NCI-H526 treated with DMSO at 0.1 percent for 48 hours (cell line): ENCODE data around the gene TRPV5.

Experiments
- DNase-seq: peaks from one replicate; lab custom pipeline; 2025; lab: John Stamatoyannopoulos, UW

The TRPV5 gene

DNA sequence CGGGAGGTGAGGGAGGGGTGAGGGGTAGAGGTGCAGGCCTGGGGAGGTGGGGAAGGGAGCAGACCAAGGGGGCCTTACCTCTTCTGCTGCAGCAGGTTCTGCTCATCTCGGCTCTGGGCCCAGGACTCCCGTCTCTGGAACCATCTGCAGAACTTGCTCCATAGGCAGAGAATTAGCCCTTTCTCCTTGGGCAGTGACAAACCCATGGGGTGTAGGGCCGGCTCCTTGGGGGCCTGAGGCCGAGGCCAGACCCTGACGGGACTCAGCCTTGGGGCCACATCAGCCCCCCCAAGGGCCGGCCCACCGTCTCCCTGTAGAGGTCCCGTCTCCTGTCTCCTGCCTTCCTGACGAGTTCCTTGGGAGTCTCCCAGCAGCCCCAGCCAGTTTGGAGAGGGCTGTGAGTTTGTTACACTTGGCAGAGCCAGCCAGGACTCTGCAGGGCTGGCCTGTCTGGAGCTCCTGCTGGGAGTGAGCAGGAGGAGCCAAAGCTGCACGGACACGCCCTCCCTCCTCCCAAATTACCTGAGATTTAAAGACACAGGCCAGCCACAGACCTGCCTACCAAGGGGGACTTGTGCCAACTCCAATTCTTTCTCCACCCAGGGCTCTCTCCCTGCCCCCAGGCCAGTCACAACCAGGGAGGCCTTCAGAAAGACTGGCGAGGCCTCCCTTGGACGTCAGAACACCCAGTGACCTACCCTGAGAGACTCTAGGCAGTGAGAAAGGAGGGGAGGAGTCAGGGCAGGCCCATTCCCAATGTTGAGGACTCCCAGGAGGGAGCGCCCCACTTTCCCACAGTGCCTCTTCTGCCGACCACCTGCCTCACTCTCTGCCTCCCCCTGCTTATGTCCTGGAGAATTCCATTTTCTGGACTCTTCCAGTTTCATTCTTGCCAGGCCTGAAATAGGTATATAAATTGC is 48.0 kb downstream of the TRPV5 start, which contains the start of gene TRPV6:
Gene TRPV6, minus strand, starts transcription at position 435 of the 920 bp plus-strand sequence.
- no peak for DNase-seq

DNA sequence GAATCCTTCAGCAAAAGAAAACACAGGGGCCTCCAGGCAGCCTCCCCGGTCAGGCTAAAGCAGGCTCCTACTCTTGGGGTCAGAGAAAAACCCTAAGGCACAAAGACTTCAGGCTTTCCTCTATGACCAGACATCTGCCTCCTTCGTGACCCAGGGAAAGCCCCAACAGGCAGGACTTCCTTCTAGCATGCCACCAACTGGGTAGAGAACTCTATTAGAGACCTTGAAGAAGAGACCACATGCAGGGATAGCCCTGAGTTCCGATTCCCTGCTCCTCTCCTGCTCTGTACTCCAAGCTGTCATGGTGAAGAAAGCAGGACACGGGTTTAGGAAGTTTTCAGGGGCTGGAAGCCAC is 49.3 kb downstream of the TRPV5 start:
- DNase-seq, result no peak

DNA sequence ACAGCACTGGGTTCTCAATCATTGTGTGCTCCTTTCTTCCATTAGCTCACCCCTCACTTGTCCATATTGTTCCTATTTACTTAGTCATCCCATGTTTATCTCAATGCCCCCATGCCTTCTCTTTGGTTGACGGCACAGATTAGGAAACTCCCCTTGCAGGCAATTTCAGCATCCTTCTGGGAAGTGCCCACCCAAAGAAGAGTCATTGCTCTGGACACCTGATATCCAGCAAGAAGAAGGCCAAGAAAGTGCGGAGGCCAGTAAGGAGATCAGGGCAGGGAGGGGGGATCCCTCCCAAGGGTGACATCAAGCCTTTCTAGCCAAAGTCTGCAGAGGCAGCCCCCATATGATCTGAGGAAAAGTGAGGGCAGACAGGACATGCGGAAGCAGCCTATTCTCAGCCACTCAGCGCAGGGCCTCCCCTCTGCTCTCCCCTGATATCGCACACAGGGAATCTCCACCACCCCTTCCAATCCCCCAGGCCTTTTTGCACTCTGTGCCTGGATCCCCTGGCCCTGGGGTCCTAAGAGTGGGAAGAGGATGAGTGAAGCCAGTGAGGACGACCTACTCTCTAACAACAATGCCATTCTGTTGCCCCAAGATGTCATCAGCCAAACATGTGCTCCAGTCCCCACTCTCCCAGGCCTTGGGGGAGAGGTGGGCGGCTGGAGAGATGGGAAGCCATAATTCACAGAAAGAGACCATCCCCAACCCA is 49.8 kb downstream of the TRPV5 start:
- no peak for DNase-seq

DNA sequence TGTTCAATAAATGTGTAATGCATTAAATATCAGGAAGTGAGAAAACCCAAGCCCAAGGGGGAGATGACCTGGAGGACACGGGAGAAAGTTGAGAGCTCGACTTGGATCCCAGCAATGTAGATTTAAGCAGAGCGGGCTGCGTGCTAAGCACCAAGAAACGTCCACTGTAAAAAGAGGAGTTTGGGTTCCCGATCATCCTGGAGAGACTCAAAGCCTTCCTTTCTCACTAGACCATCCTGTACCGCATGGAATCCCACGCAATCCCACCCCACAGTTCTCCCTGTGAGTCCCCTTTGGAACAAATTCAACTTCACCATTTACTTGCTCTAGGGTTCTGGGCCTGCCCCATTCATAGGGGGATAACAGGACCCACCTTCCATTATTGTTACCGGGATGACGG is 50.4 kb downstream of the TRPV5 start:
- no peak for DNase-seq

DNA sequence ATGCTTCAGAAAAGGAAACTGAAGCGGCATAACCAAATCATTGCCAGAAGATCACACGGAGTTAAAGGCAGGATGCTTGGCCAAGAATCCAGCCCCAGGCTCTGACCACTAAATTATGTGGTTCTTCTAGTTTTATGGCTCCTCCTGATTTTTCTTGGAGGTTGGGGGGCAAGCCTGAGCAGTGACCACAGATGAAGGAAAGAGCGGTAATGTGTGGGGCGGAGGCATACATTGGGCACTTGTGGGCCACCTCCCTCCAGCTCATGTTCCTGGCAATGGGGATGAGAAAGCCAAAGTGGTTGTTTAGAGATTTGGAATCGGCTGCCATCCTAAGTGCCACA is 51.2 kb downstream of the TRPV5 start:
- no peak for DNase-seq

DNA sequence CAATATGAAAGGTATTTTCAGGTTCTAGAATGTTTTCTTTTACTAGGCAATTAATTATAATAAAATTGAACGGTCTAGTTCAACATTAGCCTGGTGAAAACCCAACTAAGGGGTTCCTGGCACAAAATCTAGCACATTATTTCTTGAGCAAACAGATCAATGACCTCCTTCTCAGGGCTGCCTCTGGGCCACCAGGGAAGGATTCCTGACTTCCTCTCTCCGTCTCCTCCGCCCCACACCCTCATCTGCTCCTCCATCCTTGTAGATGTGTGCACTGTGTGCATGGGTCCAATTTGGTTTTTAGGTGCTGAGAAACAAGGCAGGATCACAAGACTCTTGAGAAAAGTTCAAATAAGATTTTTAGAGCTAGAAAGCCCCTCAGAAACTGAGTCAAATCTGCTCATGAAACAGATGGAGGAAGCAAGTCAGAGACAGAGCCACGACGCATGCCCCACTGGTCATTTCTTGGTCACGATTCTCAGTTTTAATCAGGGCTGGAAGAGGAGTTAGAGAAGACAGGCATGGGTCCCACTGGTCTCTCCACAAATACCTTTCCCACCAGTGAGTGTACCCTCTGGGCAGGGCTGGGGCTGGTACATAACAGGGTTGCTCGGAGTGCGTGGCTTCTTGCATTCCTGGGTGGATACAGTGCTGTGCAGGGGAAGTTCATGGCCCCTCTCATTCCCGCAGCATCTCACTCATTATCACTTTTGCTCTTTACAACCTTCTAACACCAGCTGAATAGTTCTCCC is 51.8 kb downstream of the TRPV5 start:
- no peak for DNase-seq

DNA sequence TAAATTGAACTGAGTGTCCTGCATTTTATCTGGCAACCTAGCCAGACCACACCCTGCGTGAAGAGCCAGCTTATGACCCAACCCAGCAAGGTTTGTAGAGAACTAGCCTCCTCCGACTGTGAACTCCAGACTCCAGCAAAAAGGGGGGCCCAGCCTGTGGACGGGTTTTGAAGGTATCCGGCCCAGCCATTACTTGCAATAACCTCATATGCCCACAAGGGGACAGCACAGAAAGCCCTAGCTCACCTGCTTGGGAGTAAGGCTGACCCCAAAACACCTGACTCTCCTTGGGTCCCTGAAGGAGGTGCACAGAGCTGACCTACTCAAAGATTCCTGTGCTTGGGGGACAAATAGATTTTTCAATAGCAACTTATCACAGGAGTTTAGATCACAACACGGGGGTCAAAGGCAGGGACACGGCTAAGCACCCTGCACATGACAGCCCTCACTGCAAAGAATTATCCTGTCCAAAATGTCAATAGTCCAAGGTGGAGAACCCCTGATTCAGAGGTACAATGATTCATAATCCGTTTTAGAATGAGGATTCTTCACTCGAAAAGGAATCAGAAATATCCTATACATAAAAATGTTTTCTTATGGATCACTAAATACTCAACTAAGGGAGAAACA is 52.6 kb downstream of the TRPV5 start:
- no peak for DNase-seq

DNA sequence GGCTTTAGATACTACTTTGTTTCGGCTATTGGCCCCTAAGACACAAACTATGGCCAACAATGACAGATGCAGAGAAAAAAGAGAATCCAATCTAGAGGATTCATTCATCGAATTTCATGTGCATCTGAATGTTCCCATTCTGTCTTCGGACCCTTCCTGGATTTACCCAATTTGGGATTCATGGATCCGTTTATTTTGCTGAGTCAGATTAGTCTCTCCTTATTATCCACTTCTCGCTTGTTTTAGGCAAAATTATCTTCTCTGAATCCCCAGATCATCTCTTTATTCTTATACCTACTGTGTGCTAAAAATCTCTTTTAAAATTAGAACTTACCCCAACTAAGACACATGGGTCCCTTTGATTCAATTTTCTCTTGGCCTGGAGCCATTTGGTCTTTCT is 54.5 kb downstream of the TRPV5 start:
- no peak for DNase-seq

DNA sequence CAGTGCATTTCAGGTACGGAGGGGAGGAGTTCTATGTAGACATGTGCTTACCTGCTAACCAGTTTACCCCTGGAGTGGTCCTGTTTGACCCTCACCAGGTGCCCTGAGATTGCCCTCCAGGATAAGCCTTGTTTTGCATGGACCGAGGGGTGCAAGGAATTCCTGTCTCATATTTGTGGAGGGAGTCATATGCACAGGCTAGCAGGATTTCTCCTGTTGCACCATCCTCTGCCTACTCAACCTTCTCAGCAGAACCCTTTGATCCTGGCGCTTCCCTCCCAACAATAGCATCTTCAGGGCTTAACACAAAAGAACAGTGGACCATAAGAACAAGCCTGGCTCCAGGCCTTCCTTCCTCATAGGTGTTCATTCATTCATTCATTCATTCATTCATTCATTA is 55.2 kb downstream of the TRPV5 start:
- no peak for DNase-seq

DNA sequence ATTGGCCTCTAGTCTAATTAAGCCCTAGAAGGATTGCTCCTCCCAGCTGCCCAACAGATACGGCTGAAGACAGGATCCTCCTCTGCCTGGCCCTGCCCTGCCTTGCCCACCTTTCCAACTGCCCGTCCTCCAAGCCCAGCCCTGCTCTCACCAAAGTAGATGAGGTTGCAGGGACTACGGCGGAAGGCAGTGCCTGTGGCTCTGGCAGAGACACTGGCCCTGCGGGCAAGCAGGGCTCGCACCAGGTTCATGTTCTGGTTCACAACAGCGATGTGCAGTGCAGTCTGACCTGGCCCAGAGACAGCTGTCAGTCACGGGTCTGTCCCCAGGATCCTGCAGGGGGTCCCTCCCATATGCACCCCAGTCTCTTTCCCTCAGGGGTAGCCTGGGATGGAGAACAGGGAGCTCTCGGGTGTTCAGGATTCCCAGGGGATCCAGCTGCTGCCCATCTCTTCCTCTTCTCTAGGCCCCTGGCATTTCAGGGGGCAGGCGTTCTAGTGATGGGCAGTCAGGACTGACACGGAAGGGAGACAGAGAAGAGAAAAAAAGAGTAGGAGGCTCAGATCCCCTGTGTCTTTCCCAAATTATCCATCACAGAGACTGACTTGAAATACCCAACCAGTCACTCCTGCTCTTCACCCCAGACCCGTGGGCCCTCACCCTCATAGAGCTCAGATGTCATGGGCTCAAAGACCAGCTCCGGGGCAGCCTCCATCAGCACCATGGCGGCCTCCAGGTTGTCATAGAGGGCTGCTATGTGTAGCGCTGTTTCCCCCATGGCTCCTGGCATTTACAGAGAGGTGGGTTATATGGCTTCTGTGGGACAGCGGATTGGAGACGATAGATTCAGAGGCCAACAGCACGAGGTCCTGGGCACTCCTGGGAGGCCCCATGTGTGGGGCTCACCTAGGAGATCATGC is 56.3 kb downstream of the TRPV5 start:
- no peak for DNase-seq

DNA sequence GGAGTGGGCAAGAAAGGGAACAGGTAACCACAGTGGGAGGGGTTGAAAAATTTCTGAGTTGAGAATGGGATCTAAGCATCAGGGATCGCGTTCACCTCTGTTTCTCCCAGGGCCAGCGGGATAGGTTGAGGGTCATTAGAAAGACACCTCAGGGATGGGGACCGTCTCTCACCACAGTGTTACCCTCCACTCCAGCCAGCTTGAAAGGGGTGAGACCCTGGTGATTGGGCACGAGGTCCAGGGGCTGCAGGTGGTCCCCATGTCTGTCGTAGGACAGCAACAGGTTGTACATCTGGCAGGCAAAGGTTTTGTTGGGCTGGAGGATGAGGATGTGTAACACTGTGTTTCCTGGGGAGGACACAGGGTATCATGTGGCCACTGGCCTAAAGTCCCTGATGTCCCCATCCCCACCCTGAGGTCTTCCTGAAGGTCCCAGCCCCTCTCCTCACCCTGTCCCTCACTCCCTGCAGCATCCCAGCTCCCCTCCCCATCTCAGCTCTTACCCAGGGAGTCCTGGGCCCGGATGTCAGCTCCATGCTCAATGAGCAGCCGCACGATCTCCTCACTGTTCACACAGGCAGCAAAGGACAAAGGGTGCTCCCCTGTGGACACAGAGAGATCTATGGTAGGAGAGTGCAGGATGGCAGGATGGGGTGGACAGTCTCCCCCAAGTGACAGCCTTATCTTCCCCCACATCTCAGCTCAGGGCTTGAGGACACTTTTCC is 57.1 kb downstream of the TRPV5 start:
- no peak for DNase-seq

DNA sequence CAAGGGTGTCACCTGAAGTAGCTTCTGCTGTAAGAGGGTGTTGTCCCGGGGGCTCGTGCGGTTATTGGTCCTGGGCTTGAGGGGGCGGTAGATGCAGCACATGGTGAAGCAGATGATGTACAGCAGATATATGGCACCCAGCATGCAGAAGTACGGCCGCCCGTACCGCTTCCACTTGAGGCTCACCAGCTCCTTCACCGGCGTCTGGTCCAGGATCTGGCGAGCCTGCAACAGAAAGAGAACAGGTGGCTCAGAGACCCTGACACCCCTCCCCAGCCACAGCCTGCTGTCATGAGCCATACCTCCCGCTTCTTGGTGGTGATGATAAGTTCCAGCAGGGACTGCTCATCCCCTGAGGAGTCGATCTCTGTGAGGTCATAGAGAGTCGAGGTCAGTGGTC is 58.1 kb downstream of the TRPV5 start:
- no peak for DNase-seq

DNA sequence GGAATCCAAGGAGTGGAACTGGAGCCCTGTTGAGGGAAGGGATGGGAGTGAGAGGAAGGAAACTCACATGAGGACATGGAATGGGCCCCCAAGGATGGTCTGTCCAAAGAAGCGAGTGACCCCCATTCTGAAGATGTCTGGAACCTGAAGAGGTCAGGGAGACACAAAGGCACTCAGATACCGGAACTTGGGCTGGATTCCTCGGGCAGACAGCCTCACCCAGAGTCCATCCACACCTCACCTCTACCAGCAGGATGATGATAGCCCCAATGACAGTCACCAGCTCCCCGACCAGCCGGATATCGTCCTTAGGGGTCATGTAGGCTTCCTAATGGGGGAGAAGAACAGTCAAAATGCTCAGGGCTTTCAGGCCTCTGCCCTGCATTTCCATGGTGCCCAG is 58.7 kb downstream of the TRPV5 start:
- DNase-seq, result no peak

DNA sequence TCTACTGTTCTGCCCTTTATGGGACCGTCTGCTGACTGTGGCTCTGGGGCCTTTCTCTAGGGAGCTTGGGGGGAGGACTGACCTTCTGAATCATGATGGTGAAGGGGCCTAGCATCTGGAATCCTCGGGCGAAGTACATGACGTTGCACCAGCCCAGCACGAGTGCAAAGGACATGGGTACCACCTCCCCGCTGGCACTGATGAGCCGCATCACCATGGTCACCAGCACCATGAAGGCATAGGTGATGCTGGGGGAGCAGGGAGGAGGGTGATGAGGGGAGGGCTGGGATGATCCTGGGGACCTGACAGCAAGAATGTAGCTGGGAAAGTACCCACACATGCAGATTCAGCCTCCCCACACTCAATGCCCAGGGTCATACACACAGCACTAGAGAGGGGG is 59.1 kb downstream of the TRPV5 start:
- DNase-seq, result no peak

DNA sequence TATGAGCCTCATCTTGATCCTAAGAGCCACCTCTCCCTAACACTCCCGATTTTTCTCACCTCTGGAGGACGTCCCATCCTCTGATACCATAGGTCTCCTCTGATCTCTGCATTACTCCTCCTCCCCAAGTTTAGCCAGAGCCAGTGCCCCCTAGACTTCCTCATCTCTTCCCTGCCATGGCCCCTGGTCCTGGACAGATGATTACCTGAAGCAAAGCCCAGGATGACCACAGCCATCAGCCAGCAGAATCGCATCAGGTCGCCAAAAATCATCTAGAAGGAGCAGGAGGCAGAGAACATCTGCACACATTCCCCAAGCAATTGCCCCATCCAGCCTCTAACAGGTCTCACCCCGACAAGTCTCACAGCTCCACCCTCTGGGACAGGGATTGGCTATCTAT is 59.7 kb downstream of the TRPV5 start:
- no peak for DNase-seq

DNA sequence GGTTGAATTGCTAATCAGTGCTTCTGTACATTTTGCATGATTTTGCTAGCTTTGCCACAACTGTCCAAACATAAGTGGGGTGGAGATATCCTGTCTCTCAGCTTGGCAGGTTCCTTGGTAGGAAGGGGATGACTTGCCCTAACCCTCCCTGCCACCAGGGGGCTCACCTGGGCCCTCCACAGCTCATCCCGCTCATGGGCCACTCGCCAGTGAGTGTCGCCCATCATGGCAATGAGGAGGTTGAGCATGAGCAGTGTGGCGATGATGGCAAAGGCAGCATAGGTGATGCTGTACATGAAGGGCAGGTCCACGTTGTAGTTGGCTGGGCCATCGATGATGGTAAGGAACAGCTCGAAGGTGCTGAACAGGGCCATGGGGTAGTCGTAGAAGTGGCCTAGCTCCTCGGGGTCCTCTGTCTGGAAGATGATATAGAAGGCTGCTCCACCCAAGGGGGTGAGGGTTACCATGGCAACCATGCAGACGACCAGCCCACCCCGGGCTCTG is 60.2 kb downstream of the TRPV5 start:
- no peak for DNase-seq

DNA sequence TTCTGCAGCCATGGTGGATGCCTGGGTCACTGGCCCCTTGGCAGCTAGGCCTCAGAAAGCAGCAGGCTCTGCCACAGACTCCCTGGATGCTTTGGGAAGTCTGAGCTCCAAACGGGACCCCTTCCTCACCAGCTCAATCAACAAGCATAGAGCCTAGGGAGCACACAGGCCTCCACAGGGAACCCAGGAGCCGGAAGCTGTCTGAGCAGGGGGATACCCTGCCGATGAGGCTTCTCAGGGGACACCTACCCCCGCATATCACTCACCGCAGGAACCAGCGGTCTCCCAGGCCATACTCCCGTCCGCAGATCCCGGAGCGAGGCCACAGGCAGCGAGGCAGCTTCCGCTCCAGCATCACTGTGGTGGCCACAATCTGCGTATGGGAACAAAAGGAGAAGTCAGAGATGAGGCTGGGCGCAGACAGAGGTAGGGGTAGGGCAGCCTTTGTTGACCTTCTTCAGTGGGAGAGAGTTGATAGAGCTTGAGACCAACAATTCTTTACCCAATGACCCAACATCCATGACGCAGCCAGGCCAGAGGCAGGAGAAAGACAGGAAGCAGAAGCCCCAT is 61.4 kb downstream of the TRPV5 start:
- DNase-seq, result no peak

DNA sequence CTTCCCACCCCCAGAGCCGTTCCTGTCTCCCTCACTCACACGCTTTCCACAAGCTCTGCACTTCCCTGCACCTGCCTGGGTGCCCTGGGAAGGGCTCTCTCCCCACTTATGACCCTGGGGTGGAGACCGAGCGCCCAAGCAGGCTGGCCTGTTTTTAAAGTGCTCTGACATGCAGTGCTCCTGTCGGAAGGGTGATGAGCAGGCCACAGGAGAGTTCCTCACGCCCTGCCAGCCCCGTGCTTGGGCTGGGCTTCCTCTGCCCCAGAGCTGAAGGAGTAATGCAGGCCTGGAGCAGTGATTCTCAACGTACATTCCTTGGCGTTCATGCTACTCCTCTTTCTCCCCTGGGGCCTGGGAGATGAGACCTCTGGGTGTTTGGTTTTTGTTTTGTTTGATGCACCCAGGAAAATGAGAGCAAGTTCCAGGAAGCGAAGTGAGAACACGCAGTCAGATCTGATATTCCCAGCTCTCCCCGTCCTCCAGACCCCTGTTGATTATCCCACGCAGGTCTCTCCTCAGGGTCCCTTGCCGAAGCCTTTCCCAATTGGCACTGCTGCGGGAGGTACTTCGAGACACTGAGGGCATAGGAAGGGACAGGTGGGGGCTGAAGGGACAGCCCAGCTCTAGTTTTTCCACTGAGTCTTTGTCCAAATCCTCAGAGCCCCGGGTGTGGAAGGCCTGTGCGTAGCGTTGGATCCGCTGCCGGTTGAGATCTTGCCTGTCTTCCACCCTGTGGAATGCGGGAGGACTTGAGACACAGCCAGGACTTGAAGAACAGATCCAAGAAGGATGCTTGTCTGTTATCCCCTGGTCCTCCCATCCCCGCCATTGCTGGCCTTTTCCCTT is 62.1 kb downstream of the TRPV5 start:
- DNase-seq, result no peak
